Naive thymus-derived CD4-positive, alpha-beta T cell (primary cell): ENCODE measurements around the gene CEP43. TPM values are rescaled to one million over a fixed set of nuclear protein-coding genes. Genes with fewer than 3 reads are reported as not detected.

Source experiments
- ATAC-seq: fragments of 150-1000 bp; cut with Tn5 transposase; 2 replicates; pipeline ENCODE4 v1.10.0; 2021; ENCODE audit warnings: mild to moderate bottlenecking, moderate library complexity
- CTCF ChIA-PET: fragments of 350-600 bp; sonication (Branson Sonifier 250); formaldehyde crosslinking; loops from one replicate; lab custom pipeline; 2021; ENCODE audit warnings: antibody characterized with exemption; lab: Charles Lee
- POLR2A ChIA-PET: fragments of 350-600 bp; sonication (Branson Sonifier 250); formaldehyde crosslinking; loops from one replicate; lab custom pipeline; 2021; ENCODE audit warnings: antibody characterized with exemption, inconsistent platforms; lab: Charles Lee
- DNase-seq, 9 donors: peaks; one replicate each; pipeline versions ENCODE4 v3.0.0 to v3.0.0-alpha.2; 2020 to 2022; ENCODE audit warnings: mixed read lengths in 1 of 9
- H3K27ac ChIP-seq: one replicate; pipeline ENCODE4 v1.7.0; 2013; ENCODE audit warnings: mild to moderate bottlenecking, low read depth, low read length, moderate library complexity
- H3K27me3 ChIP-seq, 2 donors: one replicate each; pipeline ENCODE4 v1.7.0; 2013; ENCODE audit warnings: low read length in 2 of 2, mild to moderate bottlenecking in 2 of 2, moderate library complexity in 2 of 2; ENCODE audit not compliant: control insufficient read depth in 2 of 2, insufficient read depth in 2 of 2
- H3K36me3 ChIP-seq, 3 experiments: 1 replicate in 2 of 3; 2 replicates in 1 of 3; pipeline ENCODE4 v1.7.0; 2013; ENCODE audit warnings: low read length in 3 of 3, mild to moderate bottlenecking in 3 of 3, moderate library complexity in 1 of 3; ENCODE audit not compliant: insufficient read depth in 3 of 3, control insufficient read depth in 2 of 3
- H3K4me1 ChIP-seq, 2 donors: one replicate each; pipeline ENCODE4 v1.7.0; 2013; ENCODE audit warnings: low read length in 2 of 2, mild to moderate bottlenecking in 2 of 2, moderate library complexity in 1 of 2; ENCODE audit not compliant: control insufficient read depth in 2 of 2, insufficient read depth in 2 of 2
- H3K4me3 ChIP-seq: 2 replicates; pipeline ENCODE4 v1.7.0; 2013; ENCODE audit warnings: mild to moderate bottlenecking, low read length
- H3K9me3 ChIP-seq, 3 experiments: 1 replicate in 2 of 3; 2 replicates in 1 of 3; pipeline ENCODE4 v1.7.0; 2013; ENCODE audit warnings: low read length in 3 of 3; ENCODE audit not compliant: control insufficient read depth in 2 of 3
- H3K27ac Mint-ChIP-seq, 9 donors: one replicate each; pipeline ENCODE4 v1.8.0; 2020 to 2022; ENCODE audit warnings: mixed read lengths in 9 of 9, mild to moderate bottlenecking in 8 of 9, moderate library complexity in 5 of 9, inconsistent platforms in 2 of 9
- H3K27me3 Mint-ChIP-seq, 5 donors: one replicate each; pipeline ENCODE4 v1.8.0; 2021 to 2022; ENCODE audit warnings: mixed read lengths in 5 of 5, mild to moderate bottlenecking in 1 of 5
- H3K36me3 Mint-ChIP-seq, 5 donors: one replicate each; pipeline ENCODE4 v1.8.0; 2020 to 2022; ENCODE audit warnings: mixed read lengths in 5 of 5, mild to moderate bottlenecking in 3 of 5, inconsistent platforms in 1 of 5
- H3K4me1 Mint-ChIP-seq, 7 donors: one replicate each; pipeline ENCODE4 v1.8.0; 2020 to 2022; ENCODE audit warnings: mixed read lengths in 7 of 7, mild to moderate bottlenecking in 3 of 7, inconsistent platforms in 1 of 7
- H3K4me3 Mint-ChIP-seq, 10 donors: one replicate each; pipeline ENCODE4 v1.8.0; 2020 to 2022; ENCODE audit warnings: mild to moderate bottlenecking in 10 of 10, mixed read lengths in 10 of 10, moderate library complexity in 6 of 10, inconsistent platforms in 2 of 10
- H3K9me3 Mint-ChIP-seq, 11 donors: one replicate each; pipeline ENCODE4 v1.8.0; 2020 to 2022; ENCODE audit warnings: mixed read lengths in 11 of 11, mild to moderate bottlenecking in 4 of 11, inconsistent platforms in 1 of 11, moderate library complexity in 1 of 11
- intact Hi-C, 2 donors: fragments of 100-400 bp; cut with micrococcal nuclease; formaldehyde crosslinking; loops; one replicate each; pipeline ENCODE4 v1.15.1; 2023
- polyA plus RNA-seq, 2 donors: library from polyadenylated mRNA; unstranded; fragments of 300-500 nt; fragmentation: Illumina TruSeq; gene quantifications; one replicate each; pipeline ENCODE4 v1.2.3, GENCODE V29; 2021
- total RNA-seq, 6 experiments: library from RNA in 5 of 6; stranded (reverse) in 5 of 6; gene quantifications; 1 replicate in 5 of 6; 2 replicates in 1 of 6; pipeline ENCODE4 v1.2.3 and lab custom pipeline; 2021 to 2026

The CEP43 gene
- total and polyA plus RNA-seq, 7 experiments from 2014 or later, result 3.3 to 17.6 (median 11.6) TPM

GRCh38 chr6:166970776-166971175, 28.4 kb upstream of the CEP43 start:
- Mint-ChIP-seq H3K36me3 (peaks cover 10 to 58% (median 15%) of the 10 kb centered on the region in 5 donors), H3K4me3 (peak overlapping the region in 1 of 10 donors; percentile 87), H3K27ac (peak overlapping the region in 6 of 9 donors; percentile 48 to 97 (median 90)), H3K27me3 (no peaks in the 10 kb centered on the region), H3K4me1 (peaks cover 16 to 75% (median 20%) of the 10 kb centered on the region in 7 donors), H3K9me3 (peaks cover 3 to 15% (median 7%) of the 10 kb centered on the region in 11 donors)
- no peaks in the 10 kb centered on the region for H3K9me3 ChIP-seq
- no peak overlapping the region for H3K4me3 ChIP-seq
- ChIA-PET CTCF (interaction anchor here (2.2 kb wide), 1 partner anchor 14 kb away, joined by 7 read pairs; the partner anchor contains the start of gene RNASET2), POLR2A (interaction anchor here (2.5 to 12.8 kb wide), 2 partner anchors 15 to 18 kb away, joined by 11 to 245 read pairs; partner anchors contain the start of gene RNASET2)
- intact Hi-C loops, result no loop called here
- peaks cover 6 to 27% of the 10 kb centered on the region in 2 donors for H3K4me1 ChIP-seq
- H3K36me3 ChIP-seq, result no peaks in the 10 kb centered on the region
- ATAC-seq (no peak), DNase-seq (no peak)
- H3K27ac ChIP-seq, result peak overlapping the region; percentile 62
- no peaks in the 10 kb centered on the region for H3K27me3 ChIP-seq

DNA sequence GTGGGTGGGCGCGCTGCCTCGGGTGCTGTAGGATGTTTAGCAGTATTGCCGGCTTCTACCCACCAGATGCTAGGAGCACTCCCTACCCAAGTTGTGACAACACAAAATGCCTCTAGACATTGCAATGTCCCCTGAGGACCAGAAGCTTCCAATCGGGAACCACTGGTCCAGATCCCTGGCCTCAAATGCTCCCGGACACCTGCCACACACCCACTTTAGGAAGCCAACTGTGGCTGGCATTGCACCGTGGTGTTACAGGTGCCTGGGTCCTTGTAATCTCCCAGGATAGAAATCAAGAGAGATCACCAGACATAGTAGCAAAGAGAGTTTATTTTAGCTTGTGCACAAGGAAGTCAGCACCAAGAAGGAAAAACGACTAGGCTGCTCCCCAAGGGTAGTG, 27.9 kb upstream of the CEP43 start:
- no peaks in the 10 kb centered on the region for H3K27me3 ChIP-seq
- H3K4me3 ChIP-seq, result no peak overlapping the region
- no peaks in the 10 kb centered on the region for H3K9me3 ChIP-seq
- H3K36me3 ChIP-seq, result no peaks in the 10 kb centered on the region
- H3K36me3 Mint-ChIP-seq, result peaks cover 10 to 53% (median 13%) of the 10 kb centered on the region in 5 donors
- DNase-seq (no peak), ATAC-seq (no peak)
- peaks cover 2 to 13% (median 5%) of the 10 kb centered on the region in 11 donors for H3K9me3 Mint-ChIP-seq
- H3K27ac ChIP-seq, result no peak overlapping the region
- H3K27me3 Mint-ChIP-seq, result no peaks in the 10 kb centered on the region
- ChIA-PET CTCF (interaction anchor here (0.9 to 2.2 kb wide), 2 partner anchors 14 to 196 kb away, joined by 3 to 7 read pairs; partner anchors contain the start of gene RNASET2), POLR2A (interaction anchor here (1.2 to 12.8 kb wide), 3 partner anchors 12 to 17 kb away, joined by 3 to 245 read pairs (median 11); partner anchors contain the start of gene RNASET2)
- intact Hi-C loops, result no loop called here
- H3K4me1 ChIP-seq, result peaks cover 6 to 27% of the 10 kb centered on the region in 2 donors
- H3K27ac Mint-ChIP-seq, result peak overlapping the region in 7 of 9 donors; percentile 48 to 97 (median 89)
- peak overlapping the region in 4 of 10 donors; percentile 18 to 70 (median 42) for H3K4me3 Mint-ChIP-seq
- H3K4me1 Mint-ChIP-seq, result peaks cover 16 to 71% (median 20%) of the 10 kb centered on the region in 7 donors

GRCh38 chr6:166972101-166972500, 27.1 kb upstream of the CEP43 start:
- peak overlapping the region in 1 of 10 donors; percentile 70 for H3K4me3 Mint-ChIP-seq
- Histone ChIP-seq H3K27me3 (no peaks in the 10 kb centered on the region), H3K27ac (no peak overlapping the region), H3K36me3 (no peaks in the 10 kb centered on the region), H3K9me3 (no peaks in the 10 kb centered on the region), H3K4me1 (peaks cover 6 to 27% of the 10 kb centered on the region in 2 donors), H3K4me3 (no peak overlapping the region)
- peak overlapping the region in 6 of 9 donors; percentile 19 to 97 (median 90) for H3K27ac Mint-ChIP-seq
- no peaks in the 10 kb centered on the region for H3K27me3 Mint-ChIP-seq
- H3K4me1 Mint-ChIP-seq, result peaks cover 13 to 64% (median 20%) of the 10 kb centered on the region in 7 donors
- H3K36me3 Mint-ChIP-seq, result peaks cover 5 to 46% (median 10%) of the 10 kb centered on the region in 5 donors
- intact Hi-C loops, result loop anchor here in 1 of 2 donors (2.0 kb wide), 1 partner anchor 15 kb away; the partner anchor contains the start of gene RNASET2
- ChIA-PET POLR2A (interaction anchor here (1.2 to 12.8 kb wide), 3 partner anchors 11 to 17 kb away, joined by 3 to 245 read pairs (median 11); partner anchors contain the start of gene RNASET2), CTCF (interaction anchor here (0.9 to 2.2 kb wide), 2 partner anchors 15 to 197 kb away, joined by 3 to 7 read pairs; partner anchors contain the start of gene RNASET2)
- DNase-seq (no peak), ATAC-seq (no peak)
- peaks cover 0 to 7% (median 1%) of the 10 kb centered on the region in 11 donors for H3K9me3 Mint-ChIP-seq

DNA sequence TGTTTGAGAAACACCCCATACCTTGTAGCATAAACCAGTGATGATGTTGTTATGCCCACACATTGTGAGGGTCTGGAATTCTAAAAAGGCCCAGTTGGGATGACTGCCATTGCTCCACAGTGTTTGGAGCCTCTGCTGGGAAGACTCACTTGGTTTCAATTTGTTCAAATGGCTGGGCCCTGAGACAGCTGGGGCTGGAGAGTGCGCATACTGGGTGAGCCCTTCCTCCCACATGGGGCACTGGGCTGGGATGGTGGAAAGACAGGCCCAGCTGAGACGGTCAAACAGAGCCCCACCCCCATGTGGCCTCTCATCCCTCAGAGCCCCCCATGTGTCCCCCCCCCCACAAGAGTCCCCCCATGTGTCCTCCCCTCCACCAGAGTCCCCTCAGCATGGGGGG, 22.6 kb upstream of the CEP43 start:
- H3K27me3 Mint-ChIP-seq, result no peaks in the 10 kb centered on the region
- DNase-seq (no peak), ATAC-seq (no peak)
- Histone ChIP-seq H3K36me3 (no peaks in the 10 kb centered on the region), H3K9me3 (no peaks in the 10 kb centered on the region), H3K27ac (no peak overlapping the region), H3K4me3 (no peak overlapping the region), H3K4me1 (peaks cover 0 to 2% of the 10 kb centered on the region in 2 donors), H3K27me3 (no peaks in the 10 kb centered on the region)
- peaks cover 0 to 29% (median 1%) of the 10 kb centered on the region in 7 donors for H3K4me1 Mint-ChIP-seq
- CTCF ChIA-PET, result interaction anchor here (0.6 kb wide), 1 partner anchor 24 kb away, joined by 3 read pairs; no protein-coding TSS in a partner anchor
- peak overlapping the region in 1 of 9 donors; percentile 16 for H3K27ac Mint-ChIP-seq
- intact Hi-C loops, result no loop called here
- H3K9me3 Mint-ChIP-seq, result peaks cover 0 to 2% (median 0%) of the 10 kb centered on the region in 11 donors
- no peak overlapping the region for H3K4me3 Mint-ChIP-seq
- H3K36me3 Mint-ChIP-seq, result peaks cover 0 to 30% (median 14%) of the 10 kb centered on the region in 5 donors
- POLR2A ChIA-PET, result interaction anchor here (0.7 to 1.9 kb wide), 4 partner anchors 11 to 23 kb away, joined by 3 to 8 read pairs (median 4); no protein-coding TSS in a partner anchor

GRCh38 chr6:166977621-166978525, 21.3 kb upstream of the CEP43 start:
- Histone ChIP-seq H3K9me3 (no peaks in the 10 kb centered on the region), H3K4me3 (no peak overlapping the region), H3K27me3 (no peaks in the 10 kb centered on the region), H3K36me3 (no peaks in the 10 kb centered on the region), H3K4me1 (no peaks in the 10 kb centered on the region), H3K27ac (no peak overlapping the region)
- POLR2A ChIA-PET, result interaction anchor here (1.1 to 1.9 kb wide), 2 partner anchors 18 to 20 kb away, joined by 3 to 8 read pairs; no protein-coding TSS in a partner anchor
- CTCF ChIA-PET, result interaction anchor here (1.1 kb wide), 1 partner anchor 11 kb away, joined by 4 read pairs; no protein-coding TSS in a partner anchor
- Mint-ChIP-seq H3K9me3 (peaks cover 0 to 2% (median 0%) of the 10 kb centered on the region in 11 donors), H3K27ac (no peak overlapping the region), H3K27me3 (no peaks in the 10 kb centered on the region), H3K4me3 (no peak overlapping the region), H3K36me3 (peaks cover 0 to 30% (median 14%) of the 10 kb centered on the region in 5 donors), H3K4me1 (peaks cover 0 to 17% (median 0%) of the 10 kb centered on the region in 7 donors)
- no peak for ATAC-seq
- intact Hi-C loops, result no loop called here
- no peak for DNase-seq

DNA sequence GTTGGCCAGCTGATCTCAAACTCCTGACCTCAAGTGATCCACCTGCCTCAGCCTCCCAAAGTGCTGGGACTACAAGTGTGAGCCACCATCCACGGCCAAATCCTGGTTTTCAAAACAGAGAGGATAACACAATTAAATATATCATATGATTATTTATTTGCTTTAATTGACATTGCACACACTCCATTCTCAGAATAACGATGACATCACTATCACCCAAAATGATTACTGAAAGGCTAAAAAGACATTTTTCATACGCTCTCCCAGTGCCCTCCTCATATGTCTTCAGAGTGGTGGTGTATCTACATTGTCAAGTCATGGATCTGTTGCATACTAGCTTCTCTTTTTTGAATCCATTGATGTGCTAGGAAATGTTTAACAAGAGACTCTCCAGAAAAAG, 18.5 kb upstream of the CEP43 start:
- POLR2A ChIA-PET, result interaction anchor here (0.7 to 7.4 kb wide), 3 partner anchors 7 to 25 kb away, joined by 3 to 40 read pairs (median 5); partner anchors contain the start of gene RNASET2
- Histone ChIP-seq H3K4me3 (no peak overlapping the region), H3K36me3 (no peaks in the 10 kb centered on the region), H3K4me1 (no peaks in the 10 kb centered on the region), H3K27me3 (no peaks in the 10 kb centered on the region), H3K27ac (no peak overlapping the region), H3K9me3 (no peaks in the 10 kb centered on the region)
- intact Hi-C loops, result no loop called here
- Mint-ChIP-seq H3K27ac (no peak overlapping the region), H3K36me3 (peaks cover 0 to 28% (median 17%) of the 10 kb centered on the region in 5 donors), H3K27me3 (no peaks in the 10 kb centered on the region), H3K9me3 (peaks cover 0 to 2% (median 0%) of the 10 kb centered on the region in 11 donors), H3K4me1 (peaks cover 0 to 4% (median 0%) of the 10 kb centered on the region in 7 donors), H3K4me3 (no peak overlapping the region)
- DNase-seq (no peak), ATAC-seq (no peak)
- CTCF ChIA-PET, result interaction anchor here (1.1 to 1.3 kb wide), 2 partner anchors 8 to 207 kb away, joined by 5 to 6 read pairs; no protein-coding TSS in a partner anchor
